ENCODE data around the gene GREB1. TPM values are rescaled to one million over a fixed set of nuclear protein-coding genes. Genes with fewer than 3 reads are reported as not detected.

The GREB1 gene
- total RNA-seq, 1 experiment from 2014 or later, result 0.62 TPM

DNA sequence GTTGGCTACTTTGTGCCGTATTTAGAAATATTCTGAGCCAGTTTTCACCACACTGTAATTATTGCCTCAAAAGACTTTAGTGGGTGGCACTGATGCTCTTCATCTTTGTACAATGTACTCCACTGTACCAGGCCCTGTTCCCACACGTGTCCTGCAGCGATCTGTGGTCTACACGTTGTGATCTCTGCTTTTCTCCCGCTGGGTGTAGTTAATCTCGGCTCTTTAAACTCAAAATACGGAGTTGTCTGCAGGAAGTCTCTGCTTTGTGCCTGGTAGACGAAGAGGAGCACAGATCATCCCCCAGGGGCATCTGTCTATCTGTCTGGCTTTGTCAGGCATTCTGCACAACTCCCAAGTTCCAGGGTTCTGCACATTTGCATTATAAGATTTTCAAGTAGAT is 12.1 kb upstream of the GREB1 start:
- intact Hi-C loops (cut with micrococcal nuclease), result no loop called here
- ChIA-PET POLR2A (ENCODE audit: unreplicated experiment) (interaction anchor here (0.7 kb wide), 1 partner anchor 191 kb away, joined by 3 read pairs; no protein-coding TSS in a partner anchor), CTCF (no interaction called here)
- ATAC-seq (no peak), DNase-seq (no peak)
- no peak overlapping the region for H3K9ac ChIP-seq (ENCODE audit: low read length)
- no peaks in the 10 kb centered on the region for H3K36me3 ChIP-seq (ENCODE audit: low read depth, low read length)
- TF ChIP-seq EZH2phosphoT487 (IDR thresholded peaks at IDR 0.05; ENCODE audit: borderline replicate concordance, low read length) (no peak), EZH2 (IDR thresholded peaks at IDR 0.05; ENCODE audit: low read length, unreplicated experiment) (no peak)
- TF ChIP-seq, protein P1, sequence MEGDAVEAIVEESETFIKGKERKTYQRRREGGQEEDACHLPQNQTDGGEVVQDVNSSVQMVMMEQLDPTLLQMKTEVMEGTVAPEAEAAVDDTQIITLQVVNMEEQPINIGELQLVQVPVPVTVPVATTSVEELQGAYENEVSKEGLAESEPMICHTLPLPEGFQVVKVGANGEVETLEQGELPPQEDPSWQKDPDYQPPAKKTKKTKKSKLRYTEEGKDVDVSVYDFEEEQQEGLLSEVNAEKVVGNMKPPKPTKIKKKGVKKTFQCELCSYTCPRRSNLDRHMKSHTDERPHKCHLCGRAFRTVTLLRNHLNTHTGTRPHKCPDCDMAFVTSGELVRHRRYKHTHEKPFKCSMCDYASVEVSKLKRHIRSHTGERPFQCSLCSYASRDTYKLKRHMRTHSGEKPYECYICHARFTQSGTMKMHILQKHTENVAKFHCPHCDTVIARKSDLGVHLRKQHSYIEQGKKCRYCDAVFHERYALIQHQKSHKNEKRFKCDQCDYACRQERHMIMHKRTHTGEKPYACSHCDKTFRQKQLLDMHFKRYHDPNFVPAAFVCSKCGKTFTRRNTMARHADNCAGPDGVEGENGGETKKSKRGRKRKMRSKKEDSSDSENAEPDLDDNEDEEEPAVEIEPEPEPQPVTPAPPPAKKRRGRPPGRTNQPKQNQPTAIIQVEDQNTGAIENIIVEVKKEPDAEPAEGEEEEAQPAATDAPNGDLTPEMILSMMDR (conservative IDR thresholded peaks at IDR 0.05; ENCODE audit: low read depth, low read length), result no peak
- no peaks in the 10 kb centered on the region for H3F3A ChIP-seq (ENCODE audit: low read length, unreplicated experiment)
- peaks cover 19% of the 10 kb centered on the region for H3K27me3 ChIP-seq (ENCODE audit: low read length)
- H4K20me1 ChIP-seq (ENCODE audit: low read length), result no peaks in the 10 kb centered on the region
- BruUV-seq (replicated peaks), result no TSS peak
- no peaks in the 10 kb centered on the region for H3K9me3 ChIP-seq (ENCODE audit: low read length)
- no peaks in the 10 kb centered on the region for H3K4me1 ChIP-seq (ENCODE audit: insufficient read depth, low read length)
- no peak overlapping the region for H3K27ac ChIP-seq (ENCODE audit: low read length)
- no peaks in the 10 kb centered on the region for H3K79me2 ChIP-seq (ENCODE audit: low read length)
- H2AFZ ChIP-seq (ENCODE audit: low read length), result no peak overlapping the region
- H3K9me2 ChIP-seq (replicated peaks; ENCODE audit: low read length), result no peaks in the 10 kb centered on the region
- H3K4me3 ChIP-seq (ENCODE audit: low read length), result no peak overlapping the region
- no peak overlapping the region for H3K4me2 ChIP-seq (ENCODE audit: low read length)

DNA sequence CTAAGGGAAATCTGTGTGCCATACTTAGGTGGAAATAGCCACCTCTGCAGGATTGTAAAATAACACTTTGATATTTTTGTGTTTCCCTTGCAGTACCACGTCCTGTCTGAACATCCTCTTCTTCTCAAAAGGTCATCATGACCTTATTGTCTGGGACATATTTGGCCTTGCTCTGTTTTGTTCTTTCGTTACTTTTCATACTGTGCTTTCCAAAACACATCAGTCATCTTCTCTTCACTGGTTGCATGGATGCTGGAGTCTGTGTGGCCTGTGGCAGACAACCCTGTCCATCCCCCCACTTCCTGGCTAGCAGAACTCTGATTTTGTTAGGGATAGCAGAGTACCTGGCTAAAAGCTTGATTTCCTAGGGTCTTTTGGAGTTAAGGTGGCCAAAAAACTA is 9.4 kb upstream of the GREB1 start:
- Histone ChIP-seq H3K27ac (ENCODE audit: low read length) (no peak overlapping the region), H3K4me1 (ENCODE audit: insufficient read depth, low read length) (no peaks in the 10 kb centered on the region), H3K79me2 (ENCODE audit: low read length) (no peaks in the 10 kb centered on the region), H3K4me2 (ENCODE audit: low read length) (no peak overlapping the region), H3K9me3 (ENCODE audit: low read length) (no peaks in the 10 kb centered on the region), H3K36me3 (ENCODE audit: low read depth, low read length) (no peaks in the 10 kb centered on the region), H3F3A (ENCODE audit: low read length, unreplicated experiment) (no peaks in the 10 kb centered on the region), H4K20me1 (ENCODE audit: low read length) (no peaks in the 10 kb centered on the region), H3K9ac (ENCODE audit: low read length) (no peak overlapping the region), H2AFZ (ENCODE audit: low read length) (no peak overlapping the region), H3K27me3 (ENCODE audit: low read length) (peaks cover 44% of the 10 kb centered on the region), H3K9me2 (replicated peaks; ENCODE audit: low read length) (no peaks in the 10 kb centered on the region), H3K4me3 (ENCODE audit: low read length) (no peak overlapping the region)
- no peak for DNase-seq
- ChIA-PET CTCF (no interaction called here), POLR2A (ENCODE audit: unreplicated experiment) (no interaction called here)
- ATAC-seq, result no peak
- no peak for TF ChIP-seq EZH2phosphoT487 (IDR thresholded peaks at IDR 0.05; ENCODE audit: borderline replicate concordance, low read length)
- TF ChIP-seq, protein P1 (conservative IDR thresholded peaks at IDR 0.05; ENCODE audit: low read depth, low read length), result no peak
- TF ChIP-seq EZH2 (IDR thresholded peaks at IDR 0.05; ENCODE audit: low read length, unreplicated experiment), result no peak
- no TSS peak for BruUV-seq (replicated peaks)
- intact Hi-C loops (cut with micrococcal nuclease), result no loop called here

DNA sequence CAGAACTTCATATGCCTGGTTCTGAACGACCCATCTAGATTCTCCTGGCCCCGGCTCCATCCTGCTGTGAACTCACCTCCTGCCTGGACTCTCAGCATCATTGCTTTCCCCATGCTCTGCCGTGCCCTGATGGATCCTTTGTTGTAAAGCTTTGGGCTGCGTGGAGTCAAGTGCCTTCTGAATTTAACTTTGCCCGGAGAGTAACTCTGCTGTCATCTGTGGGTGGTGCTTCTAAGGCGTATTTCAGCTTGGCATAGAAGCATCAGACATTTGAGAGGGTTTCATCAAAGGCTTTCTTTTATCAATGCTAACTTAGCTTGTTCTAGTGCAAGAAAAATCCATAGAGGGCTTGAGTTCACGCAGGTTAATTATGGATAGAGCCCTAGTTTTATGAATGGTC is 8.1 kb upstream of the GREB1 start:
- Histone ChIP-seq H3K9me3 (ENCODE audit: low read length) (no peaks in the 10 kb centered on the region), H3K36me3 (ENCODE audit: low read depth, low read length) (no peaks in the 10 kb centered on the region), H4K20me1 (ENCODE audit: low read length) (no peaks in the 10 kb centered on the region), H3K79me2 (ENCODE audit: low read length) (no peaks in the 10 kb centered on the region), H3K4me1 (ENCODE audit: insufficient read depth, low read length) (no peaks in the 10 kb centered on the region), H2AFZ (ENCODE audit: low read length) (no peak overlapping the region), H3F3A (ENCODE audit: low read length, unreplicated experiment) (no peaks in the 10 kb centered on the region), H3K4me2 (ENCODE audit: low read length) (no peak overlapping the region), H3K27ac (ENCODE audit: low read length) (no peak overlapping the region), H3K9me2 (replicated peaks; ENCODE audit: low read length) (no peaks in the 10 kb centered on the region), H3K27me3 (ENCODE audit: low read length) (peaks cover 44% of the 10 kb centered on the region), H3K9ac (ENCODE audit: low read length) (no peak overlapping the region), H3K4me3 (ENCODE audit: low read length) (no peak overlapping the region)
- TF ChIP-seq EZH2 (IDR thresholded peaks at IDR 0.05; ENCODE audit: low read length, unreplicated experiment) (no peak), EZH2phosphoT487 (IDR thresholded peaks at IDR 0.05; ENCODE audit: borderline replicate concordance, low read length) (no peak)
- TF ChIP-seq, protein P1 (conservative IDR thresholded peaks at IDR 0.05; ENCODE audit: low read depth, low read length), result no peak
- ChIA-PET POLR2A (ENCODE audit: unreplicated experiment) (interaction anchor here (0.6 kb wide), 1 partner anchor 36 kb away, joined by 5 read pairs; no protein-coding TSS in a partner anchor), CTCF (no interaction called here)
- DNase-seq (no peak), ATAC-seq (no peak)
- no TSS peak for BruUV-seq (replicated peaks)
- intact Hi-C loops (cut with micrococcal nuclease), result no loop called here
